Measurements from ENCODE around the gene RARS2.

The RARS2 gene

DNA sequence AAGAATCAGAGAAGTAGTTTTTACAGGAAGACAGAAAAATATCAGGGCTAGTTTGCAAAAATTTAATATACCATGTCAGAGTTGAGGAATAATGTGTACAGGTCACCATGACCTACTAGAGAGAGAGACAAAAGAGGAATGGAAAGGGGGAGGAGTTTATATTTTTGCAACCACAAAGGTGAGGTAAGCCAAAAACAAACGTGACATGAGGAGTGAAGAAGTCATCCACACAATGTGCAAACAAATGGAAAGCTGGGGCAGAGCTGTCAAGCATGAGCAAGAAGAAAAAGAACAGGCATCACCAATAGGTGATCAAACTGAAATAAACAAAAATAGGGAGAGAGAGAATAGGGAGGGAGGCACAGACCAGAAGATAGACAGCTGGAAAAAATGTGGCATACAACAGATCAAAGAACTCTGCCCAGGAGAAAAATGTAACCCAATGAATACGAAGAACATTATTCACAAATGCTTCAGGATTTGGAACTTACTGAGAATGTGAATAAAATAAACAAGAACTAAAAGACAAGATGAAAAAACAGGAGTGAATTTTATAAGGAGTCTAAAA is 15.5 kb downstream of the RARS2 start:
- no peak overlapping the region for H3K4me3 ChIP-seq (ENCODE audit: low read depth, low read length)

DNA sequence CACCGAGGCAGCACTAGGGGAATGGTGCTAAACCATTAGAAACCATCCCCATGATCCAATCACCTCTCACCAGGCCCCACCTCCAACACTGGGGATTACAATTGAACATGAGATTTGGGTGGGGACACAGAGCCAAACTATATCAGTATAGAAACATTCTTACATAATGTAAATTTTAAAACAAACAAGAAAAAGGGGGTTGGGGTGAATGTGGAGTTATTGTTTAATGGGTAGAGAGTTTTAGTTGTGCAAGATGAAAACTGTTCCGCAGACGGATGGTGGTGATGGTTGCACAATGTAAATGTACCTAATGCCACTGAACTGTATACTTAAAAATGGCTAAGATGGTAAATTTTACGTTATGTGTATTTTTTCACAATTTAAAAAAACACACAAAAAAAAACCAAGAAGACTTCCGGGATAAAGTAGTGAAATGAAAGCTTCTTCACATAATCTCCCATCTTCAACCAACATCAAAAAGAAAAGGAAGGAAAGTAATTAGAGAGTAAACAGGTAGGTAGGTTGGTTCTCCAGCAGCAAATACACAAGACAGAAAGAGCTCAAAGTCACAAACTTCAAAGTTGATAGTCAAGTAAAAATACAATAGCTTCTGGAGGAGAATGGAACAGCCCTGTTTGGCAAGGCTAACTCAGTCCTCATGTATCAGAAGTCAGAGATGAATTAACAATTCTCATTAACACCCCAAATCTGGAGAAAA is 16.3 kb downstream of the RARS2 start:
- H3K4me3 ChIP-seq (ENCODE audit: low read depth, low read length): no peak overlapping the region

DNA sequence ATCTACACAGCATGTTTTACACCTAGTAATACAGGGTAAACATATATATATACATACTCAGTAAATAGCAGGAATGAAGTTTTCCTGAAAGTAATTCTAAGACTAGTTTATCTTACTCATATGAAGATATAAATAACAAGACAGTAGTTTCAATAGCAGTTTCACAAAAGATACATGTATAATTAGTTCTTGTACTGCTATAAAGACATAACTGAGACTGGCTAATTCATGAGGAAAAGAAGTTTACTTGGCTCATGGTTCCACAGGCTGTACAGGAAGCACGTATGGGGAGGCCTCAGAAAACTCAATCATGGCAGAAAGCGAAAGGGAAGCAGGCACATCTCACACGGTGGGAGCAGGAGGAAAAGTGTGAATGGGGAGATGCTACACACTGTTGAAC is 16.9 kb downstream of the RARS2 start:
- no peak overlapping the region for H3K4me3 ChIP-seq (ENCODE audit: low read depth, low read length)

DNA sequence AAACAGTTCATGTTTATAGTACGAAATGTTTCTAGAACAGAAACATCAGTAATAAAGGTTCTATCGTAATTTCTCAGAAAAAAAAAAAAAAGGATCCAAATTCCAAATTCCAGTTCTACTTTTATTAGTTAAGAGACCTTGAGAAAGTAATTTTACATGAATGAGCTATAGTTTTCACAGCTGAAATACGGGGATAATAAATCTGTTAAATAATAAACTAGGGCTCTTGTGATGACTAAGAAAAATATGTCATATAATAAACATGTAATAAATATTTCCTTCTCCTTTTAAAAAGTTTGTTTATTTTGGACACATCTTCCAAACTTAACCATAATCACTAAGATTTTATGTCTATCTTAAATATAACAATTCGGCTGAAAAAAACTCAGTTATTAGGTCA is 17.8 kb downstream of the RARS2 start:
- H3K4me3 ChIP-seq (ENCODE audit: low read depth, low read length): no peak overlapping the region

DNA sequence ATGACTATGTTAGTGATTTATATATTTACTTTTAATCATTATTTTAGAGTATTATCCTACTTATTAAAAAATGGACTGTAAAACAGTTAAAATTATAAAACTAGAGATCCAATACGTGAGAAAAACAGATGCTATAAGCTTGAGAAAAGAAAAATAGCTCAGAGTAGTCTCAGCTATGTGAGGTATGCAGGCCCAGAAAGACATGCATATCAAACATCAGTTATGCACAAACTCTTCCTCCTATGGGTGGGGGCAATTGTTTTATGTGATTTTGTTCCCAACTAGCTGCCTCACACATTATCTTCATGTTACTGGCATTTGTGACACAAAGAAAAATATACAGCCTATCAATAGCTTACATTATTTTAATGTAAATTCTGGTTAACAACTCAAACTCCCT is 28.8 kb downstream of the RARS2 start:
- no peak overlapping the region for H3K4me3 ChIP-seq (ENCODE audit: low read depth, low read length)

DNA sequence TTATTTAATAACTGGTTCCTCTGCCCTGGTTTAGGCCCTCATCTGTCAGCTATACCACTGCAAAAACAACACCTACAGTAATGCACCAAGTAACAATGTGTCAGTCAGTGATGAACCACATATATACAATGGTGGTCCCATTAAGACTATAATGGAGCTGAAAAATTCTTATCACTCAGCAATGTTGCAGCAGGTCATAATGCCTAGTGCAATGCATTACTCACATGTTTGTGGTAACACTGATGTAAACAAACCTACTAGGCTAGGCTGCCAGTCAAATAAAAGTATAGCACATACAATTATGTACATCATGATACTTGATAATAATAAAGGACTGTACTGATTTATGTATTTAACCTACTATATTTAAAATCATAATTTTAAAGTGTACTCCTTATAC is 31.3 kb downstream of the RARS2 start:
- H3K4me3 ChIP-seq (ENCODE audit: low read depth, low read length): no peak overlapping the region

DNA sequence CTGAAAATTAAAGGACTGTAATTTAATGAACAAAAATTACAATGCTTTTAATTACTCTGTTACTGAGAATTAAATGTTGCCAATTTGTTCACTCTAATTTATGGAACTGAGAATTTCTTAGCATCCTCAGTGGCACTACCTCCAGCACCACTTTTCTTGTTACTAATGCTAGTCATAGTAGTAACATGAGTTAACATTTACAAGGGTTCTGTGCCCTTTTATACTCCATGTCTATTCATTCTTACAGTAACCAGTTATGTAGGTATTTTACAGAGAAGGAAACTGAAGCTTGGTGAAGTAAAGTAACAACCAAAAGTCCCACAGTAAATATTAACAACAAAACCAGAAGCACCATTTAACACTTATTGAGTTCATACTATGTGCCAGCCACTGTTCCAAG is 34.3 kb downstream of the RARS2 start:
- H3K4me3 ChIP-seq (ENCODE audit: low read depth, low read length): no peak overlapping the region

DNA sequence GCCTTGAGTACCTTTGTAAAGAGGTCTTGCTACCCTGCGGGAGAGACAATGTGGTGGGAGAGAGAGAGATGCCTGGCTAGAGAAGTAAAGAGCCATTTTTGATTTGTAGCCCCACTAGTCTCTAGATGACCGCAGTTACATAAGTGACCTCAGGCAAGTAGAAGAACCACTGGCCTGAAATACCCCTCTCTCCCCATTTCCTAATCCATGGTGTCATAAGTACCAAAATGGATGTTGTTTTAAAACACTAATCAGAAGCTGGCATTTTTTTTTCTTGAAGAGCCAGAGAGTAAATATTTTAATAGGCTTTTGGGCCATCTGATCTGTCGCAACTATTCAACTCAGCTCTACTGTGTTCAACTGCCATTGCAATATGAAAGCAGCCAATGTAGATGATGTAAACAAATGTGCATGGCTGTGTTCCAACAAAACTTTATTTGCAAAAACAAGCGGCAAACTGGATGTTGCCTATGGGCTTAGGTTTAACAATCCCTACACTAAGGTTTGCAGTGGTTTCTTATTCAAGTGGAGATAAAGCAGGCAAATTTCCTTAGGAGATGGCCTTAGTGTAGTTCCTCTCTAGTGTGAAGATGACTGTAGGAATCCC is 36.5 kb downstream of the RARS2 start:
- H3K4me3 ChIP-seq (ENCODE audit: low read depth, low read length): no peak overlapping the region

DNA sequence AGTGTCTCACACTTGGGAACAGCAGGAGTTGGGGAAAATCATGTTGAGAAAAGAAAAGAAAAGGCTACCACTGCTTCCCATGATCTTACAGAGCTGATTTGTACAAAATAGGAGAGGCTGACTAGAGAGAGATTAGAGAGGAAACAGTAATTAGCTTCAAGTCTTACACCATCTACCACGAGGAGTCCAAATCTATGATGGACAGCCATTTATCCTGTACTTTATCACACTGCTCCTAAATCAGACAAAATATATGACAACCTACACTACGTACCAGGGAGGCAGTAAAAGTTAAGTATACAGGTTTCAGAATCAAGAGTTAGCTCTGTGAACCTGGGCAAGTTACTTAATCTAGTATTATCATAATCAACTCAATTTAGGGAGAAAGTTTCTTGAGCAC is 38.0 kb downstream of the RARS2 start:
- no peak overlapping the region for H3K4me3 ChIP-seq (ENCODE audit: low read depth, low read length)

DNA sequence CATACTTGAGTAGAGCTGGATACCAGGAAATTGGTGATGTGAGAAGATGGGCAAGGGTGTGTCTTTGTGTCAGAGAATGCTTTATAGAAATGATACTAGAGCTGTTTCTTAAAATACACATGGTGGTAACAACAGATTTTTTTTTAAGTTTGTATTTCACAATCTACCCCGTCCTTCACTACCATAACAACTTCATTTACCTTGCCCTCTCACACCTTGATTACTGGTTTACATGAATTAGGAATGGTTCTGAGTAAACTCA is 45.4 kb downstream of the RARS2 start:
- H3K4me3 ChIP-seq (ENCODE audit: low read depth, low read length): no peak overlapping the region

DNA sequence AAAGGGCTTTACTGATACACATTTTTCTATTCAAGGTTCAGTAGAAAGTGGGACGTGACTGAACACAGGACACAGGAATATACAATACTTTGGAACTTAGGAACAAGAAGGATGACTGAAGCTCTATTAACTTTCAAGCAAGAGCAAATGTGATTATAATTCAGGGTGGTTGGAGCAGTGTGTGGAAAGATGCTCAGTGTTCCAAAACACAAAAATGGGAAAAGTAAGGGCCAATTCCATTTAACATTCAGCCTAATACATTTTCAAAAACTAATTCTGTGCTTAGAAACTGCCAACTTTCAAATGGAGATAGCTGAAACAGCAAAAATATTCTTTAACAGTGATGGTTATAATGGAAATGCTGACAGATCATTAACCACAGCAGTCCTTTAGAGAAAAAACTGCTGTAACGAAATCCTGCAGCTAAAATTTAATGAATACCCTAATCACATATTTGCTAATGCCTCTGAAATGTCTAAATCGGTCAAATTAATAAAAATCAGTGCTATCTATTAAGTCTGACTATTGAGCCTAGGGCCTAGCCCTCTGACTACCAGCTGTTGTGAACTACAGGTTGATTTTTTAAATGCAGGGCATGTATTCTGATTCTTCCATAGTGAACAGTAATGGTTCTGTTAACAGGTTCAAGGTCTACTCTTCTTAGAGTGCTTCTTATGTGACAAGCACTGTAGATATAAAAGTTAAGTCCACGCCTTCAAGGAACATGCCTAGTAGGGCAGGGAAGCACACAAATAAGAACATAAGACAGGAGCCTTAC is 45.9 kb downstream of the RARS2 start:
- no peak overlapping the region for H3K4me3 ChIP-seq (ENCODE audit: low read depth, low read length)

DNA sequence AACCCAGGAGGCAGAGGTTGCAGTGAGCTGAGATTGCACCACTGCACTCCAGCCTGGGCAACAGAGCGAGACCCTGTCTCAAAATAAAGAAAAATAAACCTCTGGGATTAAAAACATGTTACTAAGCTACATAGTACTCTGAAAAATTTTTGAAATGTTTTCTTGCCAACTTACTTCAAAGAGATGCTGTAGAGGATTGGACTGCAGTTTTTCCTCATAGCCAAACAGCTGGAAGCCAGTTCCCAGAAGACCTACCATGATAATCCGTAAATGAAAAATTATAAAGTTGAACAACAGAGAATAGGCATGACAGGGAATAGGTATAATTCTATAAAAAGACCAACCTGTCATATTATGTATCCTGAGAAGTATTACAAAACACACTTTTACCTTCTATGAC is 48.0 kb downstream of the RARS2 start:
- no peak overlapping the region for H3K4me3 ChIP-seq (ENCODE audit: low read depth, low read length)

DNA sequence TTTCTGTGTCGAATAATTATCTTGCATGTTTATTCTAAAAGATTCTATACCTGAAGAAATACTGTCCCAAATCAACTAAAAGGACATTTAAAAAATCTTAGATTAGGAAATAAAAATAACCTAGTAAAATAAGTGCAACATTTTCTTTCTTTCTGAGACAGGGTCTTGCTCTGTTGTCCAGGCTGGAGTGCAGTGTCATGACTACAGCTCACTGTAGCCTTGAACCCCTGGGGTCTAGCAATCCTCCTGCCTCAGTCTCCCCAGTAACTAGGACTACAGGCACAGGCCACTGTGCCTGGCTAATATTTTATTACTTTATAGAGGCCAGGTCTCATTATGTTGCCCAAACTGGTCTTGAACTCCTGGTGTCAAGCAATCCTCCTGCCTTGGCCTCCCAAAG is 48.7 kb downstream of the RARS2 start:
- H3K4me3 ChIP-seq (ENCODE audit: low read depth, low read length): no peak overlapping the region

DNA sequence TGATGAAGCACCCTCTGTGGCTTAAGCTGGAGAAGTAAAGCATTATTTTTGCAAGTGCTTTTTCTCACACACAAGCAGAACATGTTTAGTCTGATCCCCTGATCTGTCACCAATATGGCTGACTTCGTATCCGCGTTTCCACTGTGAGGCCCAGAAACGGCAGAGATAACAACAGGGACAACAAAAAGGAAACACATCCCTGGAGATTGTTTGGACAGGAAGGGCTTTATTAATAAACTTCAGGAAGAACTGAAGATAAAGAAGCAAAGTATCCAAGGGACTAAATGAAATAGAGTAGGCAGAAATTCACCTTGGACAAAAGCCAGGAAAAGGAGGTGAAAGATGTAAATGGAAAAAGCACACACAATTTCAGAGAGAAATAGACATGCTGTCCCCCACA is 49.2 kb downstream of the RARS2 start:
- no peak overlapping the region for H3K4me3 ChIP-seq (ENCODE audit: low read depth, low read length)

DNA sequence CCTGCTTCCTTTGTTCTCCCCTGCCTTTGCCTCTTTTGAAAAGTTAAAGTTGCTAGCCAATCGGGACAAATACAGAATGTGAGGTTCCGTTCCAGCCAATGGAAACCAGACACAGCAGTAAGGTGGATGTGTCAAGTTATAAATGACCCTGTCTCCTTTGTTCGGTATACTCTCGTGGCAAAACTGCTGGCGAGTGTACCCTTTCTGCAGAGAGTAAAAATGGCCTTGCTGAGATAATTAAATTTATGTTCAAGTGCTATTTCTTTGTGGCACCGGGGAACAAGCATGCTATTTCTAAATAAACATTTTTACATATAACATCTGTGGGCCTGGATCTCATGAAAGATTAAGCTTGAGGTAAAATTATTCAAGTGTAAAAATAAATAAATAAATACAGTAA is 50.2 kb downstream of the RARS2 start:
- no peak overlapping the region for H3K4me3 ChIP-seq (ENCODE audit: low read depth, low read length)

DNA sequence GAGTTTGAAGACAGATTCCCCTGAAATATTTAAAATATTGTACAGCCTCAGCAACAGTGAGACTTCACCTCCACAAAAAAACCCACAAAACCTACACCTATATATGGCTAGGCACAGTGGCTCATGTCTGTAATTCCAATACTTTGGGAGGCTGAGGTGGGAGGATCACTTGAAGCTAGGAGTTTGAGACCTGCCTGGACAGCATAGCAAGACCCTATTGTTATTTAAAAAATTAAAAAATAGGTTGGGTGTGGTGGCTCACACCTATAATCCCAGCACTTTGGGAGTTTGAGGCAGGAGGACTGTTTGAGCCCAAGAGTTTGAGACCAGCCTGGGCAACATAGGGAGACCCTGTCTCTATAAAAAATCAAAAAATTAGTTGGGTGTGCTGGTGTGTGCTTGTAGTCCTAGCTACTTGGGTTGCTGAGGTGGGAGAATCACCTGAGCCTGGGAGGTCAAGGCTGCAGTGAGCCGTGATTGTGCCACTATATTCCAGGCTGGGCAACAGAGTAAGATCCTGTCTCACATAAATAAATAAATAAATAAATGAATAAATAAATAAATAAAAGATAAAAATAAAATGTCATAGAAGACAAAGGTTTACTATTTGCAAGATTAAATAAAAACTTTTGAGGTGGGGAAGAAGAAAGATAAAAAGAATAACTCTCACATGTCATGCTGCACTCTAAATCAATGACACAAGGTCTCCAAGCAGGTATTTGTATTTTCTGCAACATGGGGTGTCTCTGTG is 51.1 kb downstream of the RARS2 start:
- no peak overlapping the region for H3K4me3 ChIP-seq (ENCODE audit: low read depth, low read length)

DNA sequence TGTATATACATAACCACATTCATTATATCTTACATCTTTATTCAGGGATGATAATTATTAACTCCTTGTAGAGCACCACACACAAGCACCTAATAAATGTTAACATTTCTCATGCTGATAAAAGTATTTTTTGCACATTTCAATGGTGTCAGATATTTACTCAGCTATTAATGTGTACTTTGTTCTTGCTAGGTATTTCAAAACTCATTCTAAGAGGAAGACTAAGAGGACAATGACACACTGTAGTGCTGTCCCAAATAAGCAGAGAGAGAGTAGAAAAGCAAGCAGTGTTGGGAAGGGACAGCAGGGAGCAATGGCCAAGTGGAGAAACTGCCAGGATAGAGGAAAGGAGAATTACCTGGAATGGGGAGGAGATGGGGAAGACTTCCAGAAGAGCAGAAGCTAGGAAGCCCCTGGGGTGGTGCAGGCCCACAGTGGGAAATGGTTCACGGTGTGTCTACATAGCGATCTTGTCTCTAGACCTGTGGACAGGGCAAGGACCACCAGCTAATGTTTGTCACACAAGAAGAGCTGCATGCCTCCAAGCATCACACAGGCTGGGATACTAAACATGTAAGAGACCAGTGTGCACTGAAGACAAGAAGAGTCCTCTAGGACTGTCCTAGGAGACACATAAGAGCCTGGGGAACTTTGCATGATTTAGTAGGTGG is 55.3 kb downstream of the RARS2 start:
- H3K4me3 ChIP-seq (ENCODE audit: low read depth, low read length): no peak overlapping the region

DNA sequence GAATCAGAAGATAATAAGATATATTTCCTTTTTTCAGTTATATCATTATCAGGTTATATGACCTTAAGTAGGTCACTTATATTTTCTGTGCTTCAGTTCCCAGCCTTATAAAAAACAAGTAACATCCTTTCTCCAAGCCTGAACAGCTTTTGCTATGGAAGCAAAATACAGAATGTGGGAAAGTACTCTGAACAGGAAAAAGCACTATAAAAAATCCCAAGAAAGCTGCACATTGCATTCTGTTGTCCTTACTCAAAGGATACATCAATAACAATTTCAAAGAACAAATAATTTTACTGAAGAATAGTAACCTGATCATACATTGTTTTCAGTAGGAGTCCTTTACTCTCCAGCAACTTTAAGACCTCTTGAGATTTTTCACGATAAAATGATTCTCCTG is 60.6 kb downstream of the RARS2 start:
- no peak overlapping the region for H3K4me3 ChIP-seq (ENCODE audit: low read depth, low read length)

DNA sequence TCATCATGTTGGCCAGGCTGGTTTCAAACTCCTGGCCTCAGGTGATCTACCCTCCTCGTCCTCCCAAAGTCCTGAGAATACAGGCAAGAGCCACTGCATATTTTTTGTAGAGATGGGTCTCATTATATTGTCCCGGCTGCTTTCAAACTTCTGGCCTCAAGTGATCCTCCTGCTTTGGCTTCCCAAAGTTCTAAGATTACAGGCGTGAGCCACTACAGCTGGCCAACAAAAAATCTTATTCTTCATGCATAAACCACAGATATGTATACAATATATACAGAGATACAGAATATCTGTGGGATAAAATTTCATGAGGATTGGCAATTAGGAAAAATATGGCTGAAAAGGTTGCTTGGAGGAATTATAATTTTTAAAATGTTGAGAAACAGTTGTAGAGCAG is 67.1 kb downstream of the RARS2 start:
- H3K4me3 ChIP-seq (ENCODE audit: low read depth, low read length): no peak overlapping the region

DNA sequence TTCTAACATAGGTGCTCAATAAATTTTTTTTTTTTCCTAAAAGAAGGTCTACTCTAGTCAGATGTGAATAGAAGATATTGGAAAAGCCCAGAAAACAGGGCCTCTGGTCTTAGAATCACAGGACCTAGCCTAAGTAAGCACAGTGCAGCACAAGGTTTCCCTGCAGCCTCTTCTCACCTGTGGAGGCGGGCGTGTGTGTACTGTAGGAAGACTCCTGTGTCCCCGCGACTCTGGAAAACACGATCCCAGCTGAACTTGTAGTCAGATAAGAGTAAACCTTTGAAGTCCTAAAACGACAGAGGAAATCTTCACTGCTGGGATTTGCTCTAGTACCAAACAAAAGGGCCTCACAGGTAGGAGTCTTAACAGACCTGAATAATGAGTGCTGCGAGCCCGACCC is 71.3 kb downstream of the RARS2 start:
- no peak overlapping the region for H3K4me3 ChIP-seq (ENCODE audit: low read depth, low read length)

DNA sequence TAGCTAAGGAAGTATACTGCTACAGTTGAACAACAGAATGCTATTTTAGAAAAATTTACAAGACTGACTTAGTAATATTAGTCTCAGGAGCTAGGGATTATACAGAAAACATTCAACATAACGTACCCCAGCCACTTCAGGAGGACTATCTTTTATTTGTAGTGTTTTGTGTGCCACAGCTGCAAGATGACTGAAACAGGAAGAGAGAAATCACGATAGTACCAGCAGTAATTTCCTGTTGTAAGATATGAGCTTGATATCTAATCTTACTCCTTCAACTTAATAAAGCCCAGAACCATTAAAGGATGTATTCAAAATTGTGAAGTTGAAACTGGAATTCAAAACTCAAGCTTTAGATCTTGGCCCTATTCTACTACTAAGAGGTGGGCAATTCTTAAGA is 75.0 kb downstream of the RARS2 start:
- H3K4me3 ChIP-seq (ENCODE audit: low read depth, low read length): no peak overlapping the region
